Measurements from ENCODE around the gene HCAR3.
"Not testable (repeated sequence)": the region's sequence is repeated elsewhere in the genome, so short reads cannot be mapped to it uniquely, and the experiment has no call there.

Gene HCAR3

DNA sequence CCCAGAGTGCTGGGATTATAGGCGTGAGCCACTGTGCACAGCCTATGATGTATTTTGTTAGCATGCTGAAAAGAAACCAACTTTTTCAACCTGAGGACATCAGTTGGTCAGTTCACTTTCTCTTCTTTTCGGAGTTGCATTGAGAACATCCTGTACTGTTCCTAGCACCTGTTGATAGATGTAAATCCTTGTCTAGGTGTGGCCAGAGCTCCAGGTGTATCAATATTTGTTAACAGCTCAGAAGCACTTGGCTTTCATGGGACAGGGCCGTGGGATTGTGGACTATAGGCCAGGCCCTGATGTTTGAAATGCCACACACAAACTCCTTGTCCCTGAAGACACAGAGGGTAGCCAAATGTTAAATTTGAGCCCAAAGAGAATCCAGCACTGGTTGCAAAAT lies 28.3 kb downstream of the HCAR3 start:
- H3K4me3 ChIP-seq (ENCODE audit: low read length) = no peak overlapping the region
- no peak for TF ChIP-seq CTCF (conservative IDR thresholded peaks at IDR 0.05; ENCODE audit: low read length)
- no peak for DNase-seq (ENCODE audit: low read depth)

DNA sequence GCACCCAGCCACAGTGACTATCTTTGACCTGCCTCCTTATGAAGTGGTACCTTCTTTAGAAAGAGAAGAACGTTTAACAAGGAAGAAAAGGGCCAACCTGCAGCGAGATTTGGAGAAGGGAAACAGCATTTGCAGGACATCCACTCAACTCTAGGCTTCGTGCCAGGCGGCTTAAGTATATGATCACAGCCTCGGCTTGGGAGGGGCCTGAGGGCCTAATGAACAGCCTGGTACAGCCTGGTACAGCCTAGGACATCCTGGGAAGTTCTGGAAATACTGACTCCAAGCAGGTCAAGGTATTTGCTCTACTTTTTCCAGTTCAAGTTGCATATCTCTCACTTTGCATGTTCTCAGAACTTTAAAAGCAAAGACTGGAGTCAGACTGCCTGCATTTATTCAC lies 29.5 kb downstream of the HCAR3 start:
- no peak for TF ChIP-seq CTCF (conservative IDR thresholded peaks at IDR 0.05; ENCODE audit: low read length)
- H3K4me3 ChIP-seq (ENCODE audit: low read length) = no peak overlapping the region
- peak; percentile 3 for DNase-seq (ENCODE audit: low read depth)

DNA sequence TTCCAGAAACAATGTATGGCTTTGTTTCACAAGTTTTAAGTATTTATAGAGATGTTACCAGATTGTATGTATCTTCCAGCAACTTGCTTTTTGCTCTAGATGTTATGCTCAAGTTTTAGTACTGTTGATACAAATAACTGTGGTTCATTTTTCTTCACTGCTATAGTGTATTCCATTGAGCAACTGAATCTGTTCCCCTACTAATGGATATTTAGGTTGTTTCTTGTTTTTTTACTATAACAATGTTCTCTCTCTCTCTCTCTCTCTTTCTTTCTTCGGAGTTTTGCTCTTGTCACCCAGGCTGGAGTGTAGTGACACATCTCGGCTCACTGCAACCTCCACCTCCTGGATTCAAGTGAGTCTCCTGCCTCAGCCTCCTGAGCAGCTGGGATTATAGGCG lies 30.1 kb downstream of the HCAR3 start:
- no peak overlapping the region for H3K4me3 ChIP-seq (ENCODE audit: low read length)
- no peak for TF ChIP-seq CTCF (conservative IDR thresholded peaks at IDR 0.05; ENCODE audit: low read length)
- DNase-seq (ENCODE audit: low read depth) = no peak

DNA sequence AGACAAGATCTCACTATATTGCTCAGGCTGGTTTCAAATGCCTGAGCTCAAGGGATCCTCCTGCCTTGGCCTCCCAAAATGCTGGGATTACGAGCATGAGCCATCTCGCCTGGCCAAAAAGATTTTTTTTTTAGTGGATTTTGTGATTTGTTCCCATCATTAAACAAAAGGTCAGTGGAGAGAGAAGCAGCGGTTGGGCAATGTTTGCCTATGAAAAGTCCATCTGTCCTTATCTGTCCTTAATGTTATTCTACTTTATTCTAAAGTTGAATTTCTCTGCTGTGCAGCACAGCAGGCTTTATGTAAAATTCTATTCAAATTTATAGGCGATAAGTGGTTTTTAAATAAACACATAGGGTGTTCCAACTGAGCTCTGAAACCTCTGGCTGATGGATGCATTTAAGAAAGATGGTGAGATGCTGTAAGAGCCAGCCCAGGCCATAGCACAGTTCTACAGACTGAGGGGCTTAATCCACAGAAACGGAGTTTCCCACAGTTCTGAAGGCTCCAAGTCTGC lies 32.3 kb downstream of the HCAR3 start:
- H3K4me3 ChIP-seq (ENCODE audit: low read length) = no peak overlapping the region
- DNase-seq (ENCODE audit: low read depth) = no peak
- no peak for TF ChIP-seq CTCF (conservative IDR thresholded peaks at IDR 0.05; ENCODE audit: low read length)

- no peak for TF ChIP-seq CTCF (conservative IDR thresholded peaks at IDR 0.05; ENCODE audit: low read length)
- H3K4me3 ChIP-seq (ENCODE audit: low read length) = no peak overlapping the region
- DNase-seq (ENCODE audit: low read depth) = peak; percentile 87
Observed at GRCh38 chr12:122681814-122682213, 34.8 kb downstream of the HCAR3 start.

GRCh38 chr12:122680989-122681388 lies 35.6 kb downstream of the HCAR3 start:
- not testable (repeated sequence) for H3K4me3 ChIP-seq (ENCODE audit: low read length)

GRCh38 chr12:122676781-122677180 lies 39.8 kb downstream of the HCAR3 start:
- H3K4me3 ChIP-seq (ENCODE audit: low read length); DNase-seq (ENCODE audit: low read depth): not testable (repeated sequence)

More at GRCh38 chr12:122680989-122681388, 35.6 kb downstream of the HCAR3 start:
- not testable (repeated sequence) for DNase-seq (ENCODE audit: low read depth)

DNA sequence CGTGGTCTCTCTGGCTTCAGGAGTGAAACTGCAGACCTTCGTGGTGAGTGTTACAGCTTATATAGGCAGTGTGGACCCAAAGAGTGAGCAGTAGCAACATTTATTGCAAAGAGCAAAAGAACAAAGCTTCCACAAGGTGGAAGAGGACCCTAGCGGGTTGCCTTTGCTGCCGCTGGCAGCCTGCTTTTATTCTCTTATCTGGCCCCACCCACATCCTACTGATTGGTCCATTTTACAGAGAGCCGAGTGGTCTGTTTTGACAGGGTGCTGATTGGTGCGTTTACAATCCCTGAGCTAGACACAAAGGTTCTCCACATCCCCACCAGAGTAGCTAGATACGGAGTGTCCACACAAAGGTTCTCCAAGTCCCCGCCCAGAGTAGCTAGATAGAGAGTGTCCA lies 40.6 kb downstream of the HCAR3 start:
- DNase-seq (ENCODE audit: low read depth); H3K4me3 ChIP-seq (ENCODE audit: low read length): not testable (repeated sequence)

DNA sequence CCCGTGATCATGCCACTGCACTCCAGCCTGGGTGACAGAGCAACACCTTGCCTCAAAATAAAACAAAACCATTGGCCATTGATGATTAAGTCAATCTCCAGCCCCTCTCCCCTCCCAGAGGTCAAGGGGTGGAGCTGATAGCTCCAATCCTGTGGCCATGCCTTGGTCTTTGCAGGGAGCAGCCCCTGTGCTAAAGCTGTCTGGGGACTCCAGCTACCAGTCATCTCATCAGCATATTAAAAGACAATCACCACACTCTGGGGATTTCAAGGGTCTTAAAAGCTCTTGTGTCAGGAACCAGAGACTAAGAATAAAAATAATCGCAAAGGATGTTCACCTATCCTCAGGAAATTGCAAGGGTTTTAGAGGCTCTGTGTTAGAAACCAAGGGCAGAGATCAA lies 44.1 kb downstream of the HCAR3 start:
- TF ChIP-seq CTCF (conservative IDR thresholded peaks at IDR 0.05; ENCODE audit: low read length) = no peak
- H3K4me3 ChIP-seq (ENCODE audit: low read length) = no peak overlapping the region
- DNase-seq (ENCODE audit: low read depth) = no peak

All from AG10803 (cell line).